GM12873 (cell line): ENCODE measurements around the gene SLCO4C1.

Experiments used
- TF ChIP-seq, protein P1 (sequence below): IDR thresholded peaks from 2 replicates; pipeline ENCODE4 v1.5.1; 2012; ENCODE audit warnings: low read depth, mild to moderate bottlenecking, moderate library complexity, low read length, control low read depth; ENCODE audit not compliant: insufficient read depth; ENCODE audit errors: missing control alignments

The SLCO4C1 gene

DNA sequence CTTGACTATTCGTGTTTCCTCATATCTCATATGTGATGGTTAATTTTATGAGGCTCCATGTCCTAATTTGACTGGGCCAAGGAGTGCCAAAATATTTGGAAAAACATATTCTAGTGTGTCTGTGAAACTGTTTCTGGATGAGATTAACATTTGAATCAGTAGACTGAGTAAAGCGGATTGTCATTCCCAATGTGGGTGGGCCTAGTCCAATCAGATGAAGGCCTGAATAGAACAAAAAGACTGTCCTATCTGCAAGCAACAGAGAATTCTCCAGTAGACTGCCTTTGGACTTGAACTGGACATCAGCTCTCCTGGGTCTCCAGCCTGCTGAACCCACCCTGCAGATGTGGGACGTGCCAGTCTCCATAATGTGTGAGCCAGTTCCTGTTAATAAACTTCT is 13.5 kb upstream of the SLCO4C1 start:
- TF ChIP-seq, protein P1, sequence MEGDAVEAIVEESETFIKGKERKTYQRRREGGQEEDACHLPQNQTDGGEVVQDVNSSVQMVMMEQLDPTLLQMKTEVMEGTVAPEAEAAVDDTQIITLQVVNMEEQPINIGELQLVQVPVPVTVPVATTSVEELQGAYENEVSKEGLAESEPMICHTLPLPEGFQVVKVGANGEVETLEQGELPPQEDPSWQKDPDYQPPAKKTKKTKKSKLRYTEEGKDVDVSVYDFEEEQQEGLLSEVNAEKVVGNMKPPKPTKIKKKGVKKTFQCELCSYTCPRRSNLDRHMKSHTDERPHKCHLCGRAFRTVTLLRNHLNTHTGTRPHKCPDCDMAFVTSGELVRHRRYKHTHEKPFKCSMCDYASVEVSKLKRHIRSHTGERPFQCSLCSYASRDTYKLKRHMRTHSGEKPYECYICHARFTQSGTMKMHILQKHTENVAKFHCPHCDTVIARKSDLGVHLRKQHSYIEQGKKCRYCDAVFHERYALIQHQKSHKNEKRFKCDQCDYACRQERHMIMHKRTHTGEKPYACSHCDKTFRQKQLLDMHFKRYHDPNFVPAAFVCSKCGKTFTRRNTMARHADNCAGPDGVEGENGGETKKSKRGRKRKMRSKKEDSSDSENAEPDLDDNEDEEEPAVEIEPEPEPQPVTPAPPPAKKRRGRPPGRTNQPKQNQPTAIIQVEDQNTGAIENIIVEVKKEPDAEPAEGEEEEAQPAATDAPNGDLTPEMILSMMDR = no peak

DNA sequence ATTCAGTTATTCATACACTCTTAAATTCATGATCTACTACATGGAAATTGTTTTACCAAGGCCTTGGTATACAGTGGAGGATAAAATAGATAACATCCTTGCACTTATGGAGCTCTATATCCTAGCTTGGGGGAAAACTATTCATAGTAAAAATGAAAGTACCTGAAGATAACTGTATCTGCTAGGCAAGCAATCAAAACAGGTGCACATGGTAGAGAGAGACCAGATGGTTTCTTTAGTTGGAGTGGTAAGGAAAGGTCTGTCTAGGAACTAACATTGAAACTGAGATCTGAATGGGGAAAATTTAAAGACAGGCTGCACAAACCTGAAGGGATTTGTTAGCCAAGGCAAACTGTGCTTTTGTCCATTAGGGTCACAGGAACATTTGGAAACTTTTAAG is 11.1 kb upstream of the SLCO4C1 start:
- TF ChIP-seq, protein P1 = no peak

GRCh38 chr5:102306121-102306520 is 10.0 kb upstream of the SLCO4C1 start:
- TF ChIP-seq, protein P1 = no peak

DNA sequence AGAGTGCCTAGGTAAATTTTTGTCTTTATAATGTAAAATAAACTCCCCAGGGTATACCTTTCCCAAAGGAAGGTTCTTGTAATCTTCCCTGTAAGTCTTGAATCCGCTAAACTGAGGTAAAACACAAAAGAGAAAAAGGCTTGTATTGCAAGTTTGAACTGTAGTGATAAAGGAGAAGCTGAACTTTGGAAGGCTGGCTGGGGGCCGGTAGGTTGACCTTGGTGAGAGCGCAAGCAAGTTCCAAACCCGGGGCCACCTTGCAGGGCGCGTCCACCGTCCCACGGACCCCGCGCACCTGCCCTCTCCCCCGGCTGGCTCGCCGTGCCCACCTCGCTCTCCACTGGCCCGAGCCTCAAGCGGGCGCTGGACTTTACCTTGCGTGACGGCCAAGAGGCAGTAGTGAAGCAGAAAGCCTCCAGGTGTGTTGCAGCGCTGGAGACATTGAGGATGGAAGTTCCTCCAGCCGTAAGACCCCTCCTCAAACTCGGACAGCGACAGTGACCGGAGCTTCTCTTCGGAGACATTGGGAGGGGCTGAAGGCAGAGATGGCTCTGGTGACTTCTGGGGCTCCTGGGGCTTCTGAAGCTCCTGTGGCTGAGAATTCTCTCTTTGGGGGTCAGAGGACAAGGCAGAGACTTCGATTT is 428 bp downstream of the SLCO4C1 start:
- TF ChIP-seq, protein P1 = no peak

GRCh38 chr5:102294886-102295395 is 1.1 kb downstream of the SLCO4C1 start:
- TF ChIP-seq, protein P1 = no peak

DNA sequence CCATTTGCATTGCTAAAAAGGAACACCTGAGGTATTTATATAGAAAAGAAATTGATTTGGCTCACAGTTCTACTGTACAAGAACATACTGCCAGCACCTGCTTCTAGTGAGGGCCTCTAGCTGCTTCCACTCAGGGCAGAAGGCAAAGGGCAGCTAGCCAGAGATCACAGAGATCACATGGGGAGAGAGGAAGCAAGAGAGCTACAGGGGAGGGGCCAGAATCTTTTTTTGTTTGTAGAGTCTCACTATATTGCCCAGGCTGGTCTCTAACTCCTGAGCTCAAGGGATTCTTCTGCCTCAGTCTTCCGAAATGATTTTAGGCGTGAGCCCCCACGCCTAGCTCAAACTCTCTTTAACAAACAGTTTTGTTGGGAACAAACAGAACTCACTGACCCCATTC is 6.1 kb downstream of the SLCO4C1 start:
- TF ChIP-seq, protein P1 = no peak

DNA sequence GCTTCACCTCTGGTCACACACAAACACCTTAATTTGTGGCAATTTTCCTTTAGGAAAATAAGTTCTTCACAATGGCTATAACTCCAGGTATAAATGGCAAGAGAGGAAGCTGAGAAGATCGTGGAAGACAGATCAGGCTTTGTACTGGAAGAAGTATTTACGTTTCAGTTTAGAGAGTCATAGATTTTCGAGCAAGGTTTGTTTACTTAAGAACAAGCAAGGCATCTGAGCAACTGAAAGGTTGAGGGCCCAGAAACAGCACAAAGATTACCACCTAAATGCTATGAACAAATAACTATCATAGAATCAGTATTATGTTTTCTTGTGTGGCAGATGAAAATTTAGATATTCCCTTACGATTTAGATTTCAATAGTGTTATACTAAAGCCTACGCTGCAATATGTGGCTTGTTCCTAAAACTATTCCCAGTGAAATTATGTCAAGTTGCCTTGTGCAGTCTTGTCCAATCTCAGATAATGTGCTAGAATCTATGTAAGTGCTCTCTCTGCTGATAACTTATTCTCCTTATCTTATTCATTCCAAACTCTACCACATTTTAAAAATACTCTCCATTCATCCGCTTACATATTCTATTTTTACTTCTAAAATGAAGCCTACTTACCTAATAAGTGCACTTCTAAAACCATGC is 6.7 kb downstream of the SLCO4C1 start:
- TF ChIP-seq, protein P1 = no peak
